B cell (primary cell): ENCODE results near the gene ABCG5.

Experiments
- CTCF ChIP-seq: fragments of 200-600 bp; IDR thresholded peaks from one replicate; pipeline ENCODE4 v1.8.0; 2022; ENCODE audit warnings: antibody characterized with exemption, mild to moderate bottlenecking
- EZH2 ChIP-seq: IDR thresholded peaks from 2 replicates; pipeline ENCODE4 v1.6.1; 2012; ENCODE audit warnings: borderline replicate concordance, low read depth, mild to moderate bottlenecking, moderate library complexity, low read length; ENCODE audit not compliant: insufficient read depth, poor library complexity, severe bottlenecking

- no peak for TF ChIP-seq CTCF
- no peak for TF ChIP-seq EZH2
These were observed 13.6 kb upstream of the ABCG5 start for GRCh38 chr2:43852196-43852730.
